Fibroblast of lung (primary cell): ENCODE data around the gene CCDC93.

ENCODE experiments used
- CTCF ChIP-seq, 2 donors: IDR thresholded peaks in 1 of 2; conservative IDR thresholded peaks in 1 of 2; 1 replicate in 1 of 2; 2 replicates in 1 of 2; pipeline ENCODE4 v1.5.1; 2011 to 2012; ENCODE audit warnings: low read length in 2 of 2, control low read depth in 1 of 2, inconsistent platforms in 1 of 2, low read depth in 1 of 2, mild to moderate bottlenecking in 1 of 2
- EZH2 ChIP-seq: IDR thresholded peaks from 2 replicates; pipeline ENCODE4 v1.5.1; 2012; ENCODE audit warnings: low read length, control low read depth, mild to moderate bottlenecking; ENCODE audit errors: missing control alignments

GRCh38 chr2:117997872-117998454 is 15.9 kb downstream of the CCDC93 start:
- TF ChIP-seq EZH2 (no peak), CTCF (conservative IDR thresholded peaks at IDR 0.05 in 1 of 2, IDR thresholded peaks at IDR 0.05 in 1 of 2; ENCODE audit: low read depth in 1 of 2, low read length in 2 of 2) (no peak)
